Right atrium auricular region (tissue), 2 donors: ENCODE results near the gene OGDHL. TPM values are rescaled to one million over a fixed set of nuclear protein-coding genes. Genes with fewer than 3 reads are reported as not detected.

Source experiments
- DNase-seq: peaks from one replicate; pipeline ENCODE4 v3.0.0-alpha.2; 2019; ENCODE audit warnings: low spot score
- H3K27ac ChIP-seq, 2 donors: fragments of 200-600 bp; sonication (generic); 1 replicate in 1 of 2; 2 replicates in 1 of 2; pipeline ENCODE4 v1.5.1; 2016 to 2019
- H3K27me3 ChIP-seq, 2 donors: fragments of 200-600 bp; sonication (generic); one replicate each; pipeline versions ENCODE4 v1.5.1 to v1.6.0; 2017 to 2019
- H3K36me3 ChIP-seq: fragments of 200-600 bp; sonication (generic); one replicate; pipeline ENCODE4 v1.5.1; 2016
- H3K4me1 ChIP-seq, 2 donors: fragments of 200-600 bp; sonication (generic); one replicate each; pipeline versions ENCODE4 v1.5.1 to v1.6.0; 2017 to 2019
- H3K4me3 ChIP-seq, 2 donors: fragments of 200-600 bp; sonication (generic); 1 replicate in 1 of 2; 2 replicates in 1 of 2; pipeline ENCODE4 v1.5.1; 2017 to 2019; ENCODE audit warnings: mild to moderate bottlenecking in 1 of 2, moderate library complexity in 1 of 2
- H3K9me3 ChIP-seq, 2 donors: fragments of 200-600 bp; sonication (generic); one replicate each; pipeline ENCODE4 v1.5.1; 2019
- total RNA-seq, 2 donors: library from RNA; depleted of rRNA; stranded (reverse); fragments of >200 nt; gene quantifications; one replicate each; pipeline ENCODE4 v1.1.0, GENCODE V29; 2016
- TF ChIP-seq, protein P1 (sequence below), 2 donors: fragments of 200-600 bp; sonication (generic); IDR thresholded peaks; one replicate each; pipeline ENCODE4 v1.5.1; 2019; ENCODE audit warnings: antibody characterized with exemption in 2 of 2

The OGDHL gene
- total RNA-seq, 2 donors from 2014 or later, result 5.2 to 6.4 TPM

DNA sequence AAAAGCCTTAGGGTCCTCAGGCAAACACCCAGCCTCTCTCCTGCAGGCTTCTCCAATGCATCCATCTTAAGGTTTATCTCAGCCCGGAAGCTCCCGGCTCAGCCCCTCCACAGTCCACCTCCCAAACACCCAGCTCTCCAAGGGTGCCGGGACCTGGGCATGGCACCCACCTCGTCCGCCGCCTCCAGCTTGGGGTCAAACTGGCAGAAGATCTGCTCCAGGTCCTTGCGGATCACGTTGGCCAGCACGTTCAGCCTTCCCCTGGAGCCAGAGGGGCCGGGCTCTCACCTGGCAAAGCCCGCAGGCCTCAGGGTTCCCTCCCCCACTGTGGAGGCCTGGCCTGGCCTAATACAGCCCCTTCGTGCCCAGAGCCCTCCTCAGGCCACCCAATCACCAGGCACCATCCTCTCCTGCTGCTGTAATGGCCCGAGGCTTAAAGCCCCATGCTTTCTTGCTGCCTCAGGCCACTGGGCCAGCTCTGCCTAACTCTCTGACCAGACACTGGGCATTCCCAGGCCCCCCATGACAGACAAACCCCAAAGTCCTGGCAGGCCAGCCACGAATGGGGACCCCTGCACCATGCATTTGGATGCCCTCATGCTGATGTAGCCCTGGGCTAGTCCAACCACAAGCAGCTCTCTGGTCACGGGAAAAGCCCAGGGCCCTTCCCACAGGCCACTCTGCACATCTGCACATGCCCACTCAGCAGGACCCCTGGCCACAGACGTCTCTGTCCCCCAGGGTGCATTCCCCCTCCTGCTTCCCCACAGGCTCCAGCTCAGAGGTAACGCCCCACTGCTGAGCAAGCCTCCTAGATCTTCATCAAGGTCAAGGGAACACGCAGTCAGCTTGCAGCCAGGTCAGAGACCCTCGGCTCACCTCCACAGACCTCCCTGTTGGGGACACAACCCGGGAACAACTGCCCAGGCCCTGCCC is 12.3 kb downstream of the OGDHL start:
- no peaks in the 10 kb centered on the region for H3K36me3 ChIP-seq
- H3K4me1 ChIP-seq, result no peaks in the 10 kb centered on the region
- H3K27me3 ChIP-seq, result no peaks in the 10 kb centered on the region
- TF ChIP-seq, protein P1, sequence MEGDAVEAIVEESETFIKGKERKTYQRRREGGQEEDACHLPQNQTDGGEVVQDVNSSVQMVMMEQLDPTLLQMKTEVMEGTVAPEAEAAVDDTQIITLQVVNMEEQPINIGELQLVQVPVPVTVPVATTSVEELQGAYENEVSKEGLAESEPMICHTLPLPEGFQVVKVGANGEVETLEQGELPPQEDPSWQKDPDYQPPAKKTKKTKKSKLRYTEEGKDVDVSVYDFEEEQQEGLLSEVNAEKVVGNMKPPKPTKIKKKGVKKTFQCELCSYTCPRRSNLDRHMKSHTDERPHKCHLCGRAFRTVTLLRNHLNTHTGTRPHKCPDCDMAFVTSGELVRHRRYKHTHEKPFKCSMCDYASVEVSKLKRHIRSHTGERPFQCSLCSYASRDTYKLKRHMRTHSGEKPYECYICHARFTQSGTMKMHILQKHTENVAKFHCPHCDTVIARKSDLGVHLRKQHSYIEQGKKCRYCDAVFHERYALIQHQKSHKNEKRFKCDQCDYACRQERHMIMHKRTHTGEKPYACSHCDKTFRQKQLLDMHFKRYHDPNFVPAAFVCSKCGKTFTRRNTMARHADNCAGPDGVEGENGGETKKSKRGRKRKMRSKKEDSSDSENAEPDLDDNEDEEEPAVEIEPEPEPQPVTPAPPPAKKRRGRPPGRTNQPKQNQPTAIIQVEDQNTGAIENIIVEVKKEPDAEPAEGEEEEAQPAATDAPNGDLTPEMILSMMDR (IDR thresholded peaks at IDR 0.05), result no peak
- H3K9me3 ChIP-seq, result no peaks in the 10 kb centered on the region
- no peak overlapping the region for H3K4me3 ChIP-seq
- DNase-seq, result peak; percentile 48
- no peak overlapping the region for H3K27ac ChIP-seq

- Histone ChIP-seq H3K9me3 (no peaks in the 10 kb centered on the region), H3K27me3 (no peaks in the 10 kb centered on the region), H3K27ac (no peak overlapping the region), H3K4me1 (no peaks in the 10 kb centered on the region), H3K36me3 (no peaks in the 10 kb centered on the region), H3K4me3 (no peak overlapping the region)
- TF ChIP-seq, protein P1 (IDR thresholded peaks at IDR 0.05), result no peak
- no peak for DNase-seq
Observed at GRCh38 chr10:49749144-49749543, 13.0 kb downstream of the OGDHL start.

GRCh38 chr10:49748006-49748405 is 14.1 kb downstream of the OGDHL start:
- Histone ChIP-seq H3K27ac (no peak overlapping the region), H3K4me1 (no peaks in the 10 kb centered on the region), H3K27me3 (no peaks in the 10 kb centered on the region), H3K36me3 (no peaks in the 10 kb centered on the region), H3K9me3 (no peaks in the 10 kb centered on the region), H3K4me3 (no peak overlapping the region)
- TF ChIP-seq, protein P1 (IDR thresholded peaks at IDR 0.05), result no peak
- peak; percentile 50 for DNase-seq

GRCh38 chr10:49747303-49747646 is 14.8 kb downstream of the OGDHL start:
- no peak overlapping the region for H3K4me3 ChIP-seq
- TF ChIP-seq, protein P1 (IDR thresholded peaks at IDR 0.05), result no peak
- H3K4me1 ChIP-seq, result no peaks in the 10 kb centered on the region
- no peaks in the 10 kb centered on the region for H3K27me3 ChIP-seq
- no peaks in the 10 kb centered on the region for H3K9me3 ChIP-seq
- H3K36me3 ChIP-seq, result no peaks in the 10 kb centered on the region
- H3K27ac ChIP-seq, result no peak overlapping the region
- DNase-seq, result no peak

GRCh38 chr10:49746626-49747302 is 15.4 kb downstream of the OGDHL start:
- Histone ChIP-seq H3K36me3 (no peaks in the 10 kb centered on the region), H3K27ac (no peak overlapping the region), H3K9me3 (no peaks in the 10 kb centered on the region), H3K4me3 (no peak overlapping the region), H3K27me3 (no peaks in the 10 kb centered on the region), H3K4me1 (no peaks in the 10 kb centered on the region)
- peak; percentile 44 for DNase-seq
- TF ChIP-seq, protein P1 (IDR thresholded peaks at IDR 0.05), result no peak
